PFSK-1 (cell line): Measurements from ENCODE around the gene SRMS.

Experiments
- POLR2AphosphoS5 ChIP-seq: IDR thresholded peaks from 2 replicates; pipeline ENCODE4 v1.6.1; 2012; ENCODE audit warnings: low read depth, mild to moderate bottlenecking, control low read depth, low read length, moderate library complexity
- REST ChIP-seq, 2 experiments: IDR thresholded peaks; 2 replicates each; pipeline versions ENCODE4 v1.6.1 to v1.8.0; 2011 to 2012; ENCODE audit warnings: low read depth in 2 of 2, low read length in 2 of 2, control low read depth in 1 of 2, inconsistent platforms in 1 of 2, mild to moderate bottlenecking in 1 of 2, moderate library complexity in 1 of 2; ENCODE audit not compliant: insufficient read depth in 1 of 2

- TF ChIP-seq POLR2AphosphoS5: no peak
- TF ChIP-seq REST (IDR thresholded peaks at IDR 0.05; ENCODE audit: insufficient read depth in 1 of 2, low read depth in 2 of 2, low read length in 2 of 2): no peak
These were observed 5.8 kb upstream of the SRMS start for GRCh38 chr20:63553251-63553932.
